ENCODE measurements around the gene SOHLH1.

GRCh38 chr9:135741276-135742219, 42.3 kb upstream of the SOHLH1 start:
- TF ChIP-seq USF2 (CRISPR knock-in tag; IDR thresholded peaks at IDR 0.05) (no peak), ZNF263 (CRISPR knock-in tag; IDR thresholded peaks at IDR 0.05; ENCODE audit: low read depth) (no peak), ATF6 (CRISPR knock-in tag; IDR thresholded peaks at IDR 0.05) (no peak), KAT7 (CRISPR knock-in tag; IDR thresholded peaks at IDR 0.05; ENCODE audit: borderline replicate concordance) (no peak), ATF3 (CRISPR knock-in tag; conservative IDR thresholded peaks at IDR 0.05) (no peak), ZSCAN18 (CRISPR knock-in tag; IDR thresholded peaks at IDR 0.05) (no peak), ZNF317 (CRISPR knock-in tag; IDR thresholded peaks at IDR 0.05; ENCODE audit: borderline replicate concordance, low read depth) (no peak), CTCF (IDR thresholded peaks at IDR 0.05) (no peak), ATF2 (CRISPR knock-in tag; IDR thresholded peaks at IDR 0.05; ENCODE audit: borderline replicate concordance, low read depth) (no peak)

All from WTC11 (cell line).